Glutamatergic neuron (in vitro differentiated cells): ENCODE data around the gene BMP6. TPM values are rescaled to one million over a fixed set of nuclear protein-coding genes. Genes with fewer than 3 reads are reported as not detected.

Experiments
- DNase-seq: peaks from one replicate; pipeline ENCODE4 v3.0.0; 2022
- H3K27ac Mint-ChIP-seq: one replicate; pipeline ENCODE4 v1.8.0; 2020; ENCODE audit warnings: mild to moderate bottlenecking, mixed read lengths, inconsistent platforms; ENCODE audit not compliant: unreplicated experiment
- H3K27me3 Mint-ChIP-seq: one replicate; pipeline ENCODE4 v1.8.0; 2020; ENCODE audit warnings: mild to moderate bottlenecking, moderate library complexity, mixed read lengths, inconsistent platforms; ENCODE audit not compliant: unreplicated experiment
- H3K36me3 Mint-ChIP-seq: one replicate; pipeline ENCODE4 v1.8.0; 2020; ENCODE audit warnings: mild to moderate bottlenecking, mixed read lengths, inconsistent platforms; ENCODE audit not compliant: unreplicated experiment
- H3K4me1 Mint-ChIP-seq: one replicate; pipeline ENCODE4 v1.8.0; 2020; ENCODE audit warnings: mild to moderate bottlenecking, low read depth, mixed read lengths, inconsistent platforms; ENCODE audit not compliant: unreplicated experiment
- H3K4me3 Mint-ChIP-seq: one replicate; pipeline ENCODE4 v1.8.0; 2020; ENCODE audit warnings: mild to moderate bottlenecking, mixed read lengths, inconsistent platforms; ENCODE audit not compliant: unreplicated experiment
- H3K9me3 Mint-ChIP-seq: one replicate; pipeline ENCODE4 v1.8.0; 2020; ENCODE audit warnings: mild to moderate bottlenecking, moderate library complexity, mixed read lengths, inconsistent platforms; ENCODE audit not compliant: unreplicated experiment
- total RNA-seq: library from RNA; stranded (reverse); fragmentation: NEBNext Ultra II Directional; extraction: Animal tissue kit (Norgen Biotek cat#: 25700); gene quantifications from one replicate; pipeline ENCODE4 v1.2.1, GENCODE V29; 2021; ENCODE audit not compliant: unreplicated experiment
- TF ChIP-seq, protein P1 (sequence below): fragments of 200-600 bp; sonication (generic); IDR thresholded peaks from one replicate; pipeline ENCODE4 v1.5.0; 2021; ENCODE audit not compliant: partially characterized antibody, unreplicated experiment

BMP6 gene
- total RNA-seq, 1 donor from 2014 or later, result 0.25 TPM

DNA sequence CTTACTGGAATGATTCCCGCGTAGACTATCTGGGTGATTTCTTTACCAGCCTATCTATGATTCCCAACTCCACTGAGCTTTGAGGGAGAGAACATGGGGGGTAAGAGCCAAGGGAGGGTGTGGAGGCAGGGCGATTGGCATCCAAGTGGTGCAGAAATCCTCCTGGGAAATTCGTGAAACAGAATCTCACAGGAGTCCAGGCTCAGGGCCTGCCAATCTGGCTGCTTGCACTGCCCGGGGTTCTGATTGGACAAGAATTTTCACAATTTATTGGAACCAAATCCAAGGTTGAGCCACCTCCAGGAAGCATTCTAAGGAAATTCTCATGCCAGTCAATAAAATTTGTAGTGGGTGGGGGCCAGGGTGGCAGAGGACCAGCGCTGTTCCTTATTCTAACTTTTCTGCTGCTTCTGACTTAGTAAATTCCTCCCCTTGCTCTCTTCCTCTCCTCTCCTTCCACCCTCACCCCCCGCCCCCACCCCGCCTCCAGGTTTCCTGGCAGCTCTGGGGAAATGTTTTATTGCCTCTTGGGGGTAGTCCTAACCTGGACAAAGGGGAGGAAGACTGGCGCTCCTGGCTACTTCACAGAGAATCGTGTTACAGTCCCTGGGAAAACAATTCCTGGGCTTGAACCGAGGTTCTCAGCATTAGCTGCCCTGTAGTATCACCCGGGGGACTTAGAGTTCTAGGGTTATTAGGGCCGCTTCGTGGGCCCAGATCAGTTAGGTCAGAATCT is 3.1 kb downstream of the BMP6 start:
- no peak overlapping the region for H3K27ac Mint-ChIP-seq
- H3K4me1 Mint-ChIP-seq, result peaks cover 9% of the 10 kb centered on the region
- H3K36me3 Mint-ChIP-seq, result no peaks in the 10 kb centered on the region
- peaks cover 2% of the 10 kb centered on the region for H3K9me3 Mint-ChIP-seq
- TF ChIP-seq, protein P1, sequence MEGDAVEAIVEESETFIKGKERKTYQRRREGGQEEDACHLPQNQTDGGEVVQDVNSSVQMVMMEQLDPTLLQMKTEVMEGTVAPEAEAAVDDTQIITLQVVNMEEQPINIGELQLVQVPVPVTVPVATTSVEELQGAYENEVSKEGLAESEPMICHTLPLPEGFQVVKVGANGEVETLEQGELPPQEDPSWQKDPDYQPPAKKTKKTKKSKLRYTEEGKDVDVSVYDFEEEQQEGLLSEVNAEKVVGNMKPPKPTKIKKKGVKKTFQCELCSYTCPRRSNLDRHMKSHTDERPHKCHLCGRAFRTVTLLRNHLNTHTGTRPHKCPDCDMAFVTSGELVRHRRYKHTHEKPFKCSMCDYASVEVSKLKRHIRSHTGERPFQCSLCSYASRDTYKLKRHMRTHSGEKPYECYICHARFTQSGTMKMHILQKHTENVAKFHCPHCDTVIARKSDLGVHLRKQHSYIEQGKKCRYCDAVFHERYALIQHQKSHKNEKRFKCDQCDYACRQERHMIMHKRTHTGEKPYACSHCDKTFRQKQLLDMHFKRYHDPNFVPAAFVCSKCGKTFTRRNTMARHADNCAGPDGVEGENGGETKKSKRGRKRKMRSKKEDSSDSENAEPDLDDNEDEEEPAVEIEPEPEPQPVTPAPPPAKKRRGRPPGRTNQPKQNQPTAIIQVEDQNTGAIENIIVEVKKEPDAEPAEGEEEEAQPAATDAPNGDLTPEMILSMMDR, result no peak
- peaks cover 8% of the 10 kb centered on the region for H3K27me3 Mint-ChIP-seq
- H3K4me3 Mint-ChIP-seq, result peak overlapping the region; percentile 83
- no peak for DNase-seq

DNA sequence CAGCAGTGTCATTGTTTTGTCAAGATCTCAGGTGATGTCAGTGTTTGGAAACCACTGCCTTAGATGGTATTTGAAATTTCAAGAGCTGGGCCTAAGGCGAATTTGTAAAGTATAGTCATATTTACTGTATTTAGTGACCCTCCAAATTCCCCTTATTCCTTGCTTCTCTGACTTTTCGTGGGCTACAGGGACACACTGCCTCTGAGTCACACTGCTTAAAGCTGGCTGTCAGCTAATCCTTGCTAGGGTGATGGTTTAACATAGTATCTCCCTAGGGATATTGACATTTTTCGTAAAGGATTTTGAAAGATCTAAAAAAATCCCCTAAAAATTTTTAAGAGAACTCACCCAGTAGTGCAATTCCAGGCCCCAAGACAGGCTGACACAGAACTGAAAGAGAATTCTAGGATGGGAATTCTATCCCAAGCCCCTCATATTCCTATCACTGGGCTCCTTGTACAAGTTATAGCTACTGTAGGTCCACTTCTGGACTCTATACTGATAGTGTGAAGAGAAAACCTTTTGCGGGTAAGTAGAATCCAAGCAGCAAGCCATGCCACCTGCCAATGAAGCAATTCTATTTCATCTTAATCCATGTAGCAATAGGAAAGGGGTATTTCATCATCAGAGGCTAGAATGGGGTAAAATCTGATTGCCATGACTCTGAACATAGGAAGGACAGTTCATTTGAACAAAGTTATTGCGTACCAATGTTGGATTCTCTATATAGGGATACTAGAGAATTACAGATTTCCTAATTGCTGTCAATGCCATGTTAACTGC is 4.3 kb downstream of the BMP6 start:
- H3K27ac Mint-ChIP-seq, result no peak overlapping the region

DNA sequence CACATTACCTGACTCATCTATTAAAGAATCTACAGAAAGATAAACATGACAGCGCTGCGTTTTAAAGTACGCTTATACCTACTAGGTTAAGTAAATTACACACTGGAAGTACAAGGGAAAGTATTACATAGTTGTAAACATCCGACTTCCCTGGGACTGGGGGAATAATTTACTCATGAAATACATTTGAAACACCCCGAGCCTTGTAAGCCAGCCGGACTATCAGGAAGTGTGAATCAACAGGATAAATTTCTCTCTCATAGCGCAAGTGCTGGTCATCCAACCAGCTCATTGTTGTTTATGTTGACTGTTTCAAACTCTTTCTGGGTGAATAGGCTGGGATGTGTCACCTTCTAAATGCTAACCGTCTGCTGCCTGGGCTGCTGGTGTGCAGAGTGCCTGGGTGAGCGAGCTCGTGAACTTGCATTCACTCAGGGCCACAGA is 4.9 kb downstream of the BMP6 start:
- H3K4me1 Mint-ChIP-seq, result peaks cover 9% of the 10 kb centered on the region
- no peak overlapping the region for H3K4me3 Mint-ChIP-seq
- H3K27me3 Mint-ChIP-seq, result peaks cover 6% of the 10 kb centered on the region
- no peak overlapping the region for H3K27ac Mint-ChIP-seq
- TF ChIP-seq, protein P1, result no peak
- no peaks in the 10 kb centered on the region for H3K36me3 Mint-ChIP-seq
- no peak for DNase-seq
- H3K9me3 Mint-ChIP-seq, result no peaks in the 10 kb centered on the region

More for the DNA sequence above, 4.3 kb downstream of the BMP6 start:
- no peak for DNase-seq
- no peak overlapping the region for H3K4me3 Mint-ChIP-seq
- peaks cover 9% of the 10 kb centered on the region for H3K4me1 Mint-ChIP-seq
- no peaks in the 10 kb centered on the region for H3K36me3 Mint-ChIP-seq
- H3K27me3 Mint-ChIP-seq, result peaks cover 8% of the 10 kb centered on the region
- peaks cover 2% of the 10 kb centered on the region for H3K9me3 Mint-ChIP-seq
- TF ChIP-seq, protein P1, result no peak

DNA sequence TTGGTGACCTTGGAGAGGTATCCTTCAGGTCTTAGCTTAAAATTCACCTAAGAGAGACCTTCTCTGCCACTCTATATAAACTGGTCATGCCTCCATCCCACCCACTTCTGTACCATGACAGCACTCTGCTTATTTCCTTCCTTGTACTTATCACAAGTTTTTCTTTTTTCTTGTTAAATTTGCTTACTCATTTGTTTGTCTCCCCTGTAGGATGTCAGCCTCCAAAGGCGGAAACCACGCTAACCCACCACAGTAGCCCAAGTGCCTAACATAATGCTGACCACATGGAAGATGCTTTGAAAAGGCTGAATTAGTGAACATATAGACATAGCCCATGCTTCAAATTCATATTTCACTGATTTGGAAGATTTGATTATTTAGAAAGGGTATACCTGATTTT is 5.4 kb downstream of the BMP6 start:
- TF ChIP-seq, protein P1, result no peak
- H3K9me3 Mint-ChIP-seq, result no peaks in the 10 kb centered on the region
- H3K27me3 Mint-ChIP-seq, result peaks cover 4% of the 10 kb centered on the region
- H3K4me1 Mint-ChIP-seq, result peaks cover 9% of the 10 kb centered on the region
- no peak overlapping the region for H3K4me3 Mint-ChIP-seq
- no peak overlapping the region for H3K27ac Mint-ChIP-seq
- no peak for DNase-seq
- no peaks in the 10 kb centered on the region for H3K36me3 Mint-ChIP-seq

DNA sequence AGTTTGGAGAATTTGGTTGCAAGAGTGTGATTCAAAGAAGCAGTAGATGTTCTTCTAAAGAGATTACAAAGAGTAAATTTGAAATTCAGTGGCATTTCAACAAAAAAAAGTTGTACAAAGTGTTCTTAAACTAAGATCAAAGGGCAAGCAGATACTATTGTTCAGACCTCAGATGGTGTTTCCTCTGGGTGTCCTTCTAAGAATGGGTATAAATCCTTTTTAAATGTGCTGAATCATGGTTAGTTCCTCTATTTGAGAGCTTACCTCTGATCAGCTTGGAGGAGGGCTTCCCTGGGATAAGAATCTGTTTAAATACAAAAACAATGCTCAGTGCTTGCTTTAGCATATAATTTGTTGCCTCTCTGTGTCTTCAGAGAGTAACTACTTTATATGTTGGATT is 6.3 kb downstream of the BMP6 start:
- Mint-ChIP-seq H3K27me3 (peaks cover 4% of the 10 kb centered on the region), H3K4me1 (peaks cover 9% of the 10 kb centered on the region), H3K4me3 (no peak overlapping the region), H3K36me3 (no peaks in the 10 kb centered on the region), H3K9me3 (no peaks in the 10 kb centered on the region), H3K27ac (no peak overlapping the region)
- DNase-seq, result no peak
- TF ChIP-seq, protein P1, result no peak
